A172 (cell line): Measurements from ENCODE around the gene TRAPPC10. TPM values are rescaled to one million over a fixed set of nuclear protein-coding genes. Genes with fewer than 3 reads are reported as not detected.
"Not testable (repeated sequence)": the region's sequence is repeated elsewhere in the genome, so short reads cannot be mapped to it uniquely, and the experiment has no call there.

Source experiments
- DNase-seq: peaks from one replicate; pipeline ENCODE4 v3.0.0-alpha.2; 2015; ENCODE audit warnings: low spot score
- total RNA-seq: library from RNA; depleted of rRNA; stranded (reverse); fragments of >200 nt; shearing (Covaris generic); gene quantifications from 2 replicates; pipeline ENCODE4 v1.2.3, GENCODE V29; 2014; rRNA removed

TRAPPC10 gene
- total RNA-seq, 1 experiment from 2014 or later = 34.7 TPM

- DNase-seq = not testable (repeated sequence)
Measured at GRCh38 chr21:44145616-44146015, 133.5 kb downstream of the TRAPPC10 start.

DNA sequence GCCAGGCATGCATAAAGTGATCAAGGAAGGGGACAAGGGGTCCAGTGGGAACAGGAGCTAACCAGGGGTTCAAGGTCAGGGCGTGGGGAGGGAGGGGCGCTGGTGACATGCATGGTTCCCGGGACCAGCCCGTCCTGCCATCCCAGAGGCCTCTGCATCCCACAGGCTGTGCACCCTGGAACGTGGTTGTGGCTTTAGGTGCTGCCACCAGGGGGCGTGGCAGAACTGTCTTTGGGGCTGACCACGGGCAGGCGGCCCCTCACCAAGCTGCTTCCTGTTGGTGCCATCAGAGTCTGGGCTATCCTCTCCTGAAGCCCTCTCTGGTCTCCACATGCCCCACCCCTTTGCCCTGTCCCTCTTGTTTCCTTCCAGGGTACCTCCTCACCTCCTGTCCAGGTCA, 135.0 kb downstream of the TRAPPC10 start:
- not testable (repeated sequence) for DNase-seq

- DNase-seq = not testable (repeated sequence)
Measured at GRCh38 chr21:44150255-44150654, 138.1 kb downstream of the TRAPPC10 start.

DNA sequence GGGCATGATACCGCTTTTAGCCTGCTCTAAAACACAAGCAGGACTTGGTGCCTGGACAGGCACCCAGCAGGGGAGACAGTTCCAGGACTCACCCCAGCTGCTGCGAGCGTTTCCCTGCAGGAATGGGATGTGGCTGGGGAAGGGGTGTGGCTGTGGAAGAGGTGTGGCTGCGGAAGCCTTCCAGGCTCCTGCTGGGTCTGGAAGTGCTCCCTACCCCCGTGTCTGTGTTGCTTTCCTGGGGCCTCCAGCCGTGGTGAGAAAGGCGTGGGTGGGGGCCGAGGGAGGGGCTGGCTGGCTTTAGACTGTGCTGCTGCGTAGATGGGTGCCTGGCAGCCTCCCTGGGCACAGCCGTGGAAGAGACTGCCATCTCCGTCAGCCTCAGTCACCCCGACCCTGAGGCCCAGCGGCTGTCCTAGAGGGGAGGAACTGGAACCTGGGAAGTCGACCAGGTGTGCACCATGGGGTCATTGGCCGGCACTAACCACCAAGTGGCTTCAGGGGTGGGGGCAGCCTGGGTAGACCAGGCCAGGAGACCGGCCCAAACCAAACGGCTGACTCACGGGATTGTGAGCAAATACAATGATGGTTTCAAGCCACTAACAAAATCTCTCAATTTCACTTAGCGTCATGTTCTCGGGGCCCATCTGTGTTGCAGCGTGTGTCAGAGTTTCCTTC, 141.2 kb downstream of the TRAPPC10 start:
- peak; percentile 17 for DNase-seq

DNA sequence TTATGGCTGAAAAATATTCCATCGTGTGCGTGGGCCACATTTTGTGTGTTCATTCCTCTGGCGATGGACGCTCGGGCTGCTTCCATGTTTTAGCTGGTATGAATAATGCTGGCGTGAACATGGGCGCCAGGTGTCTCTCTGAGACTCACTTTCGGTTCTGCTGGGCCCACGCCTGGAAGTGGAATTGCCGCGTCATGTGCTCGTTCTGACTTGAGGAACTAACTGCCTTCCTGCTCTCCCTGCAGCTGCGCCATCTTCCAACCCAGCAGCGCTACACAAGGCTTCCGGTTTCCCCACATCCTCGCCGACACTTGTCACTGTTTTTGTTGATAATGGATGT, 141.8 kb downstream of the TRAPPC10 start:
- DNase-seq = not testable (repeated sequence)

GRCh38 chr21:44154816-44155230, 142.7 kb downstream of the TRAPPC10 start:
- DNase-seq = not testable (repeated sequence)

DNA sequence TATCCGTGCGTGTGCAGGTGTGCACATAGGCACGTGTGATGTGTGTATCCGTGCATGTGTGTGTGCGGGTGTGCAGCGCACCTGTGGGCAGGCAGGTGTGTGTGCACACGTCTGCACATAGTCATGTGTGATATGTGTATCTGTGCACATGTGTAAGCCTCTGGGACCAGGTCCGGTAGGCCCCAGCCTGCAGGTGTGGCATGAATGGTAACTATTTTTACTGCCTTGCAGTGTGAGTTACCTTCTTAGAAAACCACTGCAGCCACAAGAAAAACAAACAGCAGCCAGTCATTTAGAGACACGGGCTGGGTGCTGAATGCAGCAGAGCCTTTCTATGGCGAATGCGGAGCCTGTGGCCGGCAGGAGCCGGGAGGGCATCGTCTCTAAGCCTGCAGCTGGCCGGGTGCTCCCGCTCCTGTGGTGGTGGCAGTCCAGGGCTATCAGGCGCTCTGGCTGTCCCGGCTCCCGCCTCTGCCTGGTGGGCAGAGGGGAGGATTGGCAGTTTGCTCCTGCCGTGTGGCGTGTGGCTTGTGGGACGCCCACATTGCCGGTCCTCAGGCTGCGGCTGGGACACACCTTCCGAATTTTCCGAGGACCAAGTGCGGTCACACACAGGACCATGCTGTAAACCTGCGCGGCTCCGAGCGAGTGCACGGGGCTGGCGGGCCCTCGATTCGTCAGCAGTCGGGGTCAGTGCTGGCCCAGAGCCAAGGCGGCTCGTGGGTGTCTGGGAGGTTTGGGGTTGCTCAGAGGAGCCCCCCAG, 143.3 kb downstream of the TRAPPC10 start:
- not testable (repeated sequence) for DNase-seq

DNA sequence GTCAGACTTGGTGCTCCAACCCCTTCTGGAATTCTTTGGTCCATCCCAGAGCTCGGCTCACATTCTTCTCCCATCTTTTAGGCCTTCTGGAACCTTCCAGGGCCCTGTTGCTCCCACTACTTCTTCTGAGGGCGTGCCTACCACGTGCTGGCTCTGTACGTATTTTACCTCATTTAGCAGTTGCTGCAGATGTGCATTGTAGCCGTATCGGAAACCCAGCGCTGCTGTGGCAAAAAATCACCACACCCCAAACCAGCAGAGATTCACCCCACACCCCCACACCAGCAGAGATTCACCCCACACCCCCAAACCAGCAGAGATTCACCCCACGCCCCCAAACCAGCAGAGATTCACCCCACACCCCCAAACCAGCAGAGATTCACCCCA, 143.9 kb downstream of the TRAPPC10 start:
- not testable (repeated sequence) for DNase-seq

Other genes with a start within 250 kb of the TRAPPC10 start
- 106 and 145 TPM in 2 replicates for gene CSTB, start 236.0 kb upstream of the TRAPPC10 start, total RNA-seq
- gene RRP1, start 222.7 kb upstream of the TRAPPC10 start, total RNA-seq = 63.7 and 77.7 TPM in 2 replicates
- 73.4 and 73.5 TPM in 2 replicates for gene AGPAT3, start 147.1 kb upstream of the TRAPPC10 start, total RNA-seq
- gene PWP2, start 95.1 kb downstream of the TRAPPC10 start, total RNA-seq = 44.4 and 56.9 TPM in 2 replicates
- gene GATD3, start 121.4 kb downstream of the TRAPPC10 start, total RNA-seq = 58.8 and 66.8 TPM in 2 replicates
- gene ICOSLG, start 228.6 kb downstream of the TRAPPC10 start, total RNA-seq = 1.2 and 1.8 TPM in 2 replicates
- gene DNMT3L, start 249.6 kb downstream of the TRAPPC10 start, total RNA-seq = not detected in 2 replicates